GM18909 (cell line): ENCODE results near the gene ACAP3.

ENCODE experiments used
- ATAC-seq: cut with Tn5 transposase; IDR thresholded peaks from one replicate; pipeline ENCODE4 v1.9.1; 2021; ENCODE audit warnings: mild to moderate bottlenecking; ENCODE audit not compliant: unreplicated experiment, poor library complexity

Gene ACAP3

DNA sequence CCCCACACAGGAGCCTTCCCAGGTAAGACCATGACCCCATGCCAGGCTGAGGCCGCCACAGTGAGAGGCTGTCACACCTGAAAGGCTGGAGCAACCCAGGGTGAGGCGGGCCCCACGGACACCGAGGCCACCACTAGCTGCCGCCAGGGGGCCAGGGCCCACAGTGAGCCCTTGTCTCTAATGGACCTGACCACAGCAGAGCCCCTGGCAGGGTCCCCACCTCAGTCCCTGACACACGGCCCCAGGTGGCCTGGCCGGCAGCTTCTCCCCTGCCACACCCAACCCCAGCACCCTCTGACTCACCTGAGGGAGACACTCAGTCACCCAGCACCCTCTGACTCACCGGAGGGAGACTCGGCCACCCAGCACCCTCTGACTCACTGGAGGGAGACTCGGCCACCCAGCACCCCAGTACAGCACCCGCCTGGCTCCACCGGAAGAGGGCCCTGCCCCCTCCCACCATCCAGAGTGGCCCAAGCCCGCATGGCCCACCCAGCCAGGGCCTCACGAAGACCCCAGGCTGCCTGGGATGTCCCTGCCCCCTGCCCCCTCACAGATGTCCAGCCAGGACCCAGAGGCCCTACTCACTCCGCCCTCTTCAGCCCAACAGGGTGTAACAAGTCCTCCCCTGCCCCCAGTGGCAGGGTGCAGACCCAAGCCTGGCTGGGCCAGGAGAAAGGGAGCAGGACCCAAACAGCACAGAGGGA lies 37.1 kb upstream of the ACAP3 start:
- no peak for ATAC-seq

DNA sequence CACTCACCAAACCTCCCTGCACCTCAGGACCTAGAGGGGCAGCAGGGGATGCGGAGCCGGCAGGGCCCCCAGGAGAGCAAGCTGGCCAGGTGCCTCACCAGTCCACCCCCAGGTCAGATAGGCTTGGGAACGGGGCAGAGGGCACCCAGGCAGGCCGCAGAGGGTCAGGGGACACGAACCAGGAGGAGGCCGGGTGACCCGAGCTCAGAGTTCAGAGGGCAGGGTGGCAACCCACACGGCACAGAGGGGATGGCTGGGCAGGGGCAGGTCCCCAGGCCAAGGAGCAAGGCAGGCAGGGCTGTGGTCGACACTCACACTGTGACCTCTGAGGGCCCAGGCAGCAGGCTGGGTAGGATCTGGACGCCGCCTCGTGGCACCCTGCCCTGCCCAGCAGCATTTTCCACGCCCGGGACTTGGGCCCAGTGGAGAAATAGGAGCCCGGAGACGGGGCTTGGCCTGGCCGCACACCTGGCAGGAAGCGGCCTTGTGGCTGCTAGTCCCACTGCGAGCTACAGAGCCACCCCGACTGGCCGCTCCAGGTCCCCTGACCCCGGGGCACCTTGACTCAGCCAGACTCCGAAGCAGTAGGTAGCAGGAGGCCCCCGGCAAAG lies 36.2 kb upstream of the ACAP3 start:
- no peak for ATAC-seq

DNA sequence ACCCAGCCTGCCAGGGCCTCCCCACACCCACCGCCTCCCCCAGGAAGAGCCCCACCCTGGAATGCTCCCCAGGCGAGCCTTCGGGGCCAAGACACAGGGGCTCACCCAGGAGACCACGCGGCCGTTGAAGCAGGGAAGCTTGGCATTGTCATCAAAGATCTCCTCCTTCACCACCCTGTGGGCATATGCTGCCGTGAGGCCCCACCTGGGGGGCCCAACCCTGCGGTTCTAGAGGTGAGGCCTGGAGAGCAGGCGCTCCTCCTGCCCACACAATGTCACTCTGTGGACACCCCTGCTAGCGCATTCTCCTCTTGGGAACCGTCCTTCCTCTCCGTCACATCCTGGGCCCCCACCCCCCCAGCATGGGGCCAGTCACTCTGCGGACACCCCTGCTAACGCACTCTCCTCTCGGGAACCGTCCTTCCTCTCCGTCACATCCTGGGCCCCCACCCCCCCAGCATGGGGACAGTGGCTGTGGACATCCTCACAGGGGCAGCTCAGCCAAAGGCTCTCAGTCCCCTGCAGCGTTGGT lies 34.9 kb upstream of the ACAP3 start:
- no peak for ATAC-seq

GRCh38 chr1:1342061-1342562 lies 34.4 kb upstream of the ACAP3 start:
- no peak for ATAC-seq

DNA sequence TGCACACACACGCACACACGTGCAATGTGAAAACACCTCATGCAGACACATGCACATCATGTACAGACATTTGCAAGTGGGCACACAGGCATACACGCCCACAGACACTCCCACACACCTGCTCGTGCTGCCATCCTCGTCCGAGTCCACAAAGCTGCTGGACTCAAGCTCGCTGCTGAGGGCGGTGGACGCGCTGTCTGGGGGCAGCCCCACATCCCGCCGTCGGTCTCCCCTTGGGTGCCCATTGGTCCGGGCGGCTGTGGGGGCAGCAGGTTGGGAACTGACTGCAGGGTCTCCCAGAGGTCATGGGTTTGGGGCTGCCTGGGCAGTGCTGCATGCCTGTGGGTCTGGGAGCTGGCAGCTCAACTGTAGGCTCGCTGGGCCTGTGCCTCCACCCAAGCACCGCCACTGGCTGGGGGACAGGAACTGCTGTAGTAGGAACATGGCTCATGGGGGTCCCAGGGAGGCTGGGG lies 33.9 kb upstream of the ACAP3 start:
- ATAC-seq, result no peak

GRCh38 chr1:1340791-1341548 lies 33.2 kb upstream of the ACAP3 start:
- ATAC-seq, result no peak

DNA sequence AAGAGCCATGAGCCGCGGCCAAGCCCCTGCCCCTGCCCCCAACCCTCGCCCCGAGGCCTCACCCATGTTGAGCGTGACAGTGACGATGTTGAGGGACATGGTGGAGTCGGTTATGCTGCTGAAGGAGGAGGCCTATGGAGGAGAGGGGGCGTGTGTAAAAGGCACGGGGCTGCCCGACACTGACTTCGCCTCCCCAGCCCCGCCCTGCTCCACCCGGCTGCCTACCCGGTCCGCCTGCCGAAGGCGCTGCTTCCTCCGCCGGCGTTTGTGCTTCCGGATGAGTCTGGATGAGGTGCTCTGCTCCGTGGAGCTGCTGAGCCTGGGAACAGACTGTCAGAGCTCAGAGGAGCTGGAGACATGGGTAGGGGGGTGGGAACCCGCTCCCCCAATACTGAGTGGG lies 32.5 kb upstream of the ACAP3 start:
- no peak for ATAC-seq

GRCh38 chr1:1338278-1338677 lies 30.5 kb upstream of the ACAP3 start:
- ATAC-seq, result no peak

DNA sequence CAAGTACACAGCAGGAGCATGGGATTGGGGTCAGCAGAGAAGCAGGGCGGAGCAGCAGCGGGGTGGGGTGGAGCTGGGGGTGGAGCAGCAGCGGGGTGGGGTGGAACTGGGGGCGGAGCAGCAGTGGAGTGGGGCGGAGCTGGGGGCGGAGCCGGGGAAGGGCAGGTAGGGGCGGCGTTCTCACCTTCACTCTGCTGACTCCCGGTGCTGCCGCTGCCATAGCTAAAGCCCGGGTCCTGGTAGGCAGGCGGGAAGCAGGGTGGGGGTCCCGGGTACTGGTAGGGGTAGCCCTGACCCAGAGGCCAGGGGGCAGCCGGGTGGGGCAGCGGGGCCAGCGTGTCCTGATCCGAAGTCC lies 30.0 kb upstream of the ACAP3 start:
- no peak for ATAC-seq

DNA sequence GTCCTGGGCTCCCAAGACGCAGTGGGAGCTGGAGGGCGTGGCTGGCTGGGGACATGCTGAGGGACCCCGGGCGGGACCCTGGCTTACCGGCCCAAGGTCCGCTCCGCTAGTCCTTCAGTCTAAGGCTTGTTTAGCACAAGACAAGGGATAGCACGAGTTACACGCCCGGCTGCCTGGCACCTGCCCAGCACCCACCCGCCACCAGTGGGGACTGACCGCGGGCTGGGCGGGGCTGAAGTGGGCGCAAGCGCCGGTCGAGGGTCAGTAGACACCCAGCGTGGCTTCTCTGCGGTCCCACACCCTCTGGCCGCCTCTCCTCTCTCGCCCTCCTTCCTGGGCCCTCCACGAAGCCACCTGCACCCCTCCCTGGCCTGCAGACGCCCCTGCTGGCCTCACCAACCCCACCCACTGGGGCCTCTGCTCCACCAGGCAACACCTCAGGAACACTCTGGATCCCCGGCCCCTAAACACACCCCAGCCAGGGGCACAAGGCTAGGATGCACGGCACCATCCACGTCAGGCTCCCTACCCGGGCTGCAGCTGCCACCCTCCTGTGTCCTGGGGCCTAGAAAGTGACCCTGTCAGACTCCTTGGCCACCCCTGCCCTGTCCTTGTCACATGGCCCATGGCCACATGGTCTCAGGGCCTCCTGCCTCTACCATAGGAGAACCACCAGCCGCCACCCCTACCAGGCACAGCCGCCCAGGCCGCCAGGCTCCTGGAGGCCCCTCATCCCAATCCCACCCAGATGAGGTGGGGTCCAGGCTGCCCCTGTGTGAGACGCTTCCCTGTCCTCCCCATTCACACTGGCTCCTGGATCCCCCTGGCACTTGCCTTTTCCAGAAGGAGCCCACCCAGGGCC lies 29.4 kb upstream of the ACAP3 start:
- ATAC-seq, result no peak

GRCh38 chr1:1336446-1336845 lies 28.7 kb upstream of the ACAP3 start:
- no peak for ATAC-seq

GRCh38 chr1:1335792-1336248 lies 28.1 kb upstream of the ACAP3 start:
- no peak for ATAC-seq

- no peak for ATAC-seq
Observed at GRCh38 chr1:1335283-1335682, 27.6 kb upstream of the ACAP3 start.

- no peak for ATAC-seq
Observed at GRCh38 chr1:1334835-1335234, 27.1 kb upstream of the ACAP3 start.

- no peak for ATAC-seq
Observed at GRCh38 chr1:1333551-1334241, 26.0 kb upstream of the ACAP3 start.

GRCh38 chr1:1332774-1333480 lies 25.2 kb upstream of the ACAP3 start:
- ATAC-seq, result no peak

- no peak for ATAC-seq
Observed at GRCh38 chr1:1332031-1332755, 24.5 kb upstream of the ACAP3 start.
